ENCODE data around the gene MAGI1.

- TF ChIP-seq, protein P1, sequence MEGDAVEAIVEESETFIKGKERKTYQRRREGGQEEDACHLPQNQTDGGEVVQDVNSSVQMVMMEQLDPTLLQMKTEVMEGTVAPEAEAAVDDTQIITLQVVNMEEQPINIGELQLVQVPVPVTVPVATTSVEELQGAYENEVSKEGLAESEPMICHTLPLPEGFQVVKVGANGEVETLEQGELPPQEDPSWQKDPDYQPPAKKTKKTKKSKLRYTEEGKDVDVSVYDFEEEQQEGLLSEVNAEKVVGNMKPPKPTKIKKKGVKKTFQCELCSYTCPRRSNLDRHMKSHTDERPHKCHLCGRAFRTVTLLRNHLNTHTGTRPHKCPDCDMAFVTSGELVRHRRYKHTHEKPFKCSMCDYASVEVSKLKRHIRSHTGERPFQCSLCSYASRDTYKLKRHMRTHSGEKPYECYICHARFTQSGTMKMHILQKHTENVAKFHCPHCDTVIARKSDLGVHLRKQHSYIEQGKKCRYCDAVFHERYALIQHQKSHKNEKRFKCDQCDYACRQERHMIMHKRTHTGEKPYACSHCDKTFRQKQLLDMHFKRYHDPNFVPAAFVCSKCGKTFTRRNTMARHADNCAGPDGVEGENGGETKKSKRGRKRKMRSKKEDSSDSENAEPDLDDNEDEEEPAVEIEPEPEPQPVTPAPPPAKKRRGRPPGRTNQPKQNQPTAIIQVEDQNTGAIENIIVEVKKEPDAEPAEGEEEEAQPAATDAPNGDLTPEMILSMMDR (IDR thresholded peaks at IDR 0.05) = no peak
- TF ChIP-seq POLR2A (IDR thresholded peaks at IDR 0.05) = no peak
These were observed 158.4 kb downstream of the MAGI1 start for GRCh38 chr3:65880350-65880749.

Data from uterus (tissue), 2 donors.